Stimulated activated memory B cell treated with anti-CD40 and anti-IgM and Interleukin-4, amounts not matched to agents 10 μg/mL and 1 μg/mL and 100 μg/mL, for 72 hours (primary cell): Measurements from ENCODE around the gene TYMP.
"Not testable (repeated sequence)": the region's sequence is repeated elsewhere in the genome, so short reads cannot be mapped to it uniquely, and the experiment has no call there.

Experiments used
- ATAC-seq: fragments of 150-1000 bp; cut with Tn5 transposase; 2 replicates; pipeline ENCODE4 v1.10.0; 2021
- H3K27ac Mint-ChIP-seq: one replicate; pipeline ENCODE4 v1.8.0; 2022; ENCODE audit warnings: mild to moderate bottlenecking, mixed read lengths
- H3K27me3 Mint-ChIP-seq: one replicate; pipeline ENCODE4 v1.8.0; 2022; ENCODE audit warnings: mixed read lengths
- H3K36me3 Mint-ChIP-seq: one replicate; pipeline ENCODE4 v1.8.0; 2022; ENCODE audit warnings: mixed read lengths
- H3K4me1 Mint-ChIP-seq: one replicate; pipeline ENCODE4 v1.8.0; 2022; ENCODE audit warnings: mixed read lengths
- H3K4me3 Mint-ChIP-seq: one replicate; pipeline ENCODE4 v1.8.0; 2022; ENCODE audit warnings: mild to moderate bottlenecking, moderate library complexity, mixed read lengths
- H3K9me3 Mint-ChIP-seq: one replicate; pipeline ENCODE4 v1.8.0; 2022; ENCODE audit warnings: mixed read lengths

The TYMP gene

GRCh38 chr22:50525104-50525857 lies 4.5 kb downstream of the TYMP start, which contains the start of gene SCO2:
Gene SCO2 (minus strand): TSS chr22:50525598. CDS start chr22:50524411, 1,187 bp downstream.
- Mint-ChIP-seq H3K4me3 (peak within 1 kb of the TSS; percentile 97), H3K4me1 (peaks cover 40% of the 10 kb centered on the region), H3K36me3 (peaks cover 39% of the 10 kb centered on the region), H3K9me3 (no peaks in the 10 kb centered on the region), H3K27ac (peak within 1 kb of the TSS; percentile 100), H3K27me3 (no peaks in the 10 kb centered on the region)
- peak; percentile 74 for ATAC-seq

- H3K4me1 Mint-ChIP-seq: peaks cover 40% of the 10 kb centered on the region
- H3K36me3 Mint-ChIP-seq: peaks cover 45% of the 10 kb centered on the region
- H3K27ac Mint-ChIP-seq: peak overlapping the region; percentile 100
Measured at GRCh38 chr22:50524676-50525103, 5.1 kb downstream of the TYMP start.

DNA sequence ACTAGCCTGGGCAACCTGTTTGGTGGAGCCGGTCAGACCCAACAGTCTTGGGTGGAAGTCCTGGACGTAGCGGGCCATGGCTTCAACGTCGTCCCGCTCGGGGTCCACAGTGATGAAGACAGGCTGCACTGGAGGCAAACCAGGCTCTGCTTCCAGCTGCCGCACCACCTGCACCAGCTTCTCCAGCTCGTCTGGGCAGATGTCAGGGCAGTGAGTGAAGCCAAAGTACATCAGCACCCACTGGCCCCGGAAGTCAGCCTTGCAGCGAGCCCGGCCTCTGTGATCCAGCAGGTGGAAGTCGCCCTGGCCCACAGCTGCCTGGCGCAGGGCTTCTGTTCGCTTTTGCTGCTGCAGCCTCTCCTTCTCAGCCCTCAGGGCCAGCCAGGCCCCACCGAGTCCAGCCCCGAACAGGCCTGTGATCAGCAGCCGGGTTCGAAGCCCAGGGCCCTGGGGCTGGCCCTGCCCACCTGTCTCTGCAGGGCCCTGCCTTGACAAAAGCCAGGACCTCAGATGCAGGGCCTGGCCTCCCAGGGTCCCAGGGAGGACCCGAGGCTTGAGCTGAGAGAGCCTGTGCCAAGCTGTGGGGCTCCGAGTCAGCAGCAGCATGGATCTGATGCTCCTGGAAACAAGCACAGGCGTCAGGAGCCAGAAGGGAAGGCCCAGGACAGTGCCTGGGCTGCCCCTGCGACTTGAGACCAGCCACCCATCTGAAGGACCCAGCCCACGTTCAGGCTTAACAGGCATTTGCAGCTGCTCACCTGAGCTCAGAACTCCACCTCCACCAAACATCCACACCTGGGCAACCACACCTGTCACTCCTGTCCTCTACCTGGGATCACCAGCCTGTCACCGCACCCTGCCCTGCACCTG lies 5.8 kb downstream of the TYMP start:
- peak overlapping the region; percentile 100 for H3K27ac Mint-ChIP-seq
- peak overlapping the region; percentile 97 for H3K4me3 Mint-ChIP-seq
- no peaks in the 10 kb centered on the region for H3K27me3 Mint-ChIP-seq
- ATAC-seq: no peak
- H3K4me1 Mint-ChIP-seq: peaks cover 39% of the 10 kb centered on the region
- no peaks in the 10 kb centered on the region for H3K9me3 Mint-ChIP-seq
- H3K36me3 Mint-ChIP-seq: peaks cover 49% of the 10 kb centered on the region

More at GRCh38 chr22:50524676-50525103, 5.1 kb downstream of the TYMP start:
- H3K9me3 Mint-ChIP-seq: no peaks in the 10 kb centered on the region
- H3K27me3 Mint-ChIP-seq: no peaks in the 10 kb centered on the region
- ATAC-seq: no peak
- H3K4me3 Mint-ChIP-seq: peak overlapping the region; percentile 97

DNA sequence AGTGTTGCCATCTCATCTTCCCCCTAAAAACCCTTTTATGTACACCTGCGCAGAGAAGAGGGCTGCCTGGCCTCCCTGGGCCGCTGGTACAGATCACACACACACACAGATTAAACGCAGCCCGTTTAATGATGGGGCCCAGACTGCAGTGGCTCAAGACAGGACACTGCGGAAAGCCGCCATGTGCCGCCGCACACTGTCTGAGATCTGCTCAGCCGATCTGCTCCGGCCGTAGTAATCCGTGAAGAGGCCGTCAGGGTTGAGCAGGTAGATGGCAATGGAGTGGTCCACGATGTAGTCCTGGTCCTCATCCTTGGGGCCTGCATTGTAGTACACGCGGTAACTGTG lies 6.4 kb downstream of the TYMP start:
- peaks cover 33% of the 10 kb centered on the region for H3K4me1 Mint-ChIP-seq
- no peaks in the 10 kb centered on the region for H3K27me3 Mint-ChIP-seq
- H3K4me3 Mint-ChIP-seq: peak overlapping the region; percentile 24
- no peaks in the 10 kb centered on the region for H3K9me3 Mint-ChIP-seq
- no peak for ATAC-seq
- H3K27ac Mint-ChIP-seq: no peak overlapping the region
- H3K36me3 Mint-ChIP-seq: peaks cover 44% of the 10 kb centered on the region

DNA sequence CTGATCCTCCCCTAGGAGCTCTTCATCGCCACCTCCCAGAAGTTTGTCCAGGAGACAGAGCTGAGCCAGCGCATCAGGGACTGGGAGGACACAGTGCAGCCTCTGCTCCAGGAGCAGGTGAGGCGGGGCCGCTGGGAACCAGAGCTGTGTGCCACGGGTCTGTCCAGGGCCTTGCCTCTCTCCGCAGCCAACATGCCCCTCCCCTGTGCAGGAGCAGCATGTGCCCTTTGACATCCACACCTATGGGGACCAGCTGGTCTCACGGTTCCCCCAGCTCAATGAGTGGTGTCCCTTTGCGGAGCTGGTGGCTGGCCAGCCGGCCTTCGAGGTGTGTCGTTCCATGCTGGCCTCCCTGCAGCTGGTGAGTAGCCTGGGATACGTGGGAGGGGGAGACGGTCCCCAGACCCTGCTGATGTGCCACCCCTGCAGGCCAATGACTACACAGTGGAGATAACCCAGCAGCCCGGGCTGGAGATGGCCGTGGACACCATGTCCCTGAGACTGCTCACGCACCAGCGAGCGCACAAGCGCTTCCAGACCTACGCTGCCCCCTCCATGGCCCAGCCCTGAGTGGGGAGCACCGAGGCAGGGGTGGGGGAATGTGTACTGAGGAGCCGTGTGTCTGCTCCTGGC lies 6.9 kb downstream of the TYMP start:
- Mint-ChIP-seq H3K36me3 (peaks cover 44% of the 10 kb centered on the region), H3K4me3 (peak overlapping the region; percentile 24), H3K9me3 (no peaks in the 10 kb centered on the region), H3K27me3 (no peaks in the 10 kb centered on the region), H3K27ac (no peak overlapping the region), H3K4me1 (peaks cover 28% of the 10 kb centered on the region)
- no peak for ATAC-seq

DNA sequence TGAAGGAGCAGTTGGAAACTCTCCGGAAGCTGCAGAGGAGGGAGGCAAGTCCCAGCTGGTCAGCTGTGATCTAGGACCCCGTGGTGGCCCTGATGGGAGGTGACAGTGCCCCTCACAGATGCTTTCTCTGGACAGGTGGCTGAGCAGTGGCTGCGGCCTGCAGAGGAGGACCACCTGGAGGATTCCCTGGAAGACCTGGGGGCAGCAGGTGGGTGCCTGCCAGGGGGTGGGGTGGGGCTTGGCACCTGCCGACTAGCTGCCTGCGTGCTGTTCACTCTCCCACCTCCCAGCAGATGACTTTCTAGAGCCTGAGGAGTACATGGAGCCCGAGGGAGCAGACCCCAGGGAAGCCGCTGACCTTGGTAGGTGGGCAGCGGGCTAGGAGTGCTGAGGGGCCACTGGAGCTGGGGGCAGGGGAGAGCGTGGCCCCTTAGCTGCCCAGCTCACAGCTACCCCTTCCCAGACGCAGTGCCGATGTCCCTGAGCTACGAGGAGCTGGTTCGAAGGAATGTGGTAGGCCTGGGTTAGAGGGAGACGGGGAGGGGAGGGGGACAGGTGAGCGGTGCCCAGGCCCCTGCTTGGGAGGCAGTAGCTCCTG lies 7.5 kb downstream of the TYMP start:
- peaks cover 47% of the 10 kb centered on the region for H3K36me3 Mint-ChIP-seq
- H3K4me1 Mint-ChIP-seq: peaks cover 22% of the 10 kb centered on the region
- H3K27me3 Mint-ChIP-seq: no peaks in the 10 kb centered on the region
- peak overlapping the region; percentile 44 for H3K4me3 Mint-ChIP-seq
- ATAC-seq: no peak
- H3K9me3 Mint-ChIP-seq: no peaks in the 10 kb centered on the region
- no peak overlapping the region for H3K27ac Mint-ChIP-seq

DNA sequence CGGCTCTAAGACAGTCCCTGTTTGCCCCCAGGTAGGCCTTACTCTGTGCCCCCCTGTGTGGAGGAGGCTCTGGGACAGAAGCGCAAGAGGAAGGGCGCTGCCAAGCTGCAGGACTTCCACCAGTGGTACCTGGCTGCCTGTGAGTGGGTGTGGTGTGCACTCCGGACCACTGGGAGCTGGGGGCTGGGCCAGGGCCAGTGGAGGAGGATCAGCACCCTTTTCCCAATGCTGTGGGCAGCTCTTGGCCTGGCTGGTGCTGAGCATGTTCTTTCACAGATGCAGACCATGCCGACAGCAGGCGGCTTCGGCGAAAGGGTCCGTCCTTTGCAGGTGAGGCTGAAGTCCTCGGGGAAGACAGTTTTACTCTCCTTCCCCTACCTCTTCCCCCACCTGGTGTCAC lies 8.1 kb downstream of the TYMP start:
- ATAC-seq: no peak
- Mint-ChIP-seq H3K36me3 (peaks cover 53% of the 10 kb centered on the region), H3K9me3 (no peaks in the 10 kb centered on the region), H3K27ac (no peak overlapping the region), H3K4me3 (no peak overlapping the region), H3K4me1 (peaks cover 16% of the 10 kb centered on the region), H3K27me3 (no peaks in the 10 kb centered on the region)

GRCh38 chr22:50520826-50521453 lies 8.9 kb downstream of the TYMP start:
- Mint-ChIP-seq H3K9me3 (no peaks in the 10 kb centered on the region), H3K4me1 (peaks cover 17% of the 10 kb centered on the region), H3K36me3 (peaks cover 56% of the 10 kb centered on the region), H3K27ac (no peak overlapping the region), H3K27me3 (no peaks in the 10 kb centered on the region), H3K4me3 (no peak overlapping the region)
- ATAC-seq: no peak

DNA sequence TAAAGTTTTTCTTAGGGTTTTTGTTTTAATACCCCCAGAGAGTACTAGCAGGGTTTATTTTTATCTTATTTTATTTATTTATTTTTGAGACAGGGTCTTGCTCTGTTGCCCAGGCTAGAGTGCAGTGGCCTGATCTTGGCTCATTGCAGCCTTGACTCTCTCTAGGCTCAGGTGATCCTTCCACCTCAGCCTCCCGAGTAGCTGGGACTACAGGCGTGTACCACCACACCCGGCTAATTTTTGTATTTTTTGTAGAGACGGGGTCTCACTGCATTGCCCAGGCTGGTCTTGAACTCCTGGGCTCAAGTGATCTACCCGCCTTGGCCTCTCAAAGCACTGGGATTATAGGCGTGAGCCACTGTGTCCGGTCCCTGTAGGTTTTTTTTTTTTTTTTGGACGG lies 9.6 kb downstream of the TYMP start:
- not testable (repeated sequence) for ATAC-seq, H3K4me3 Mint-ChIP-seq, H3K27me3 Mint-ChIP-seq, H3K27ac Mint-ChIP-seq, H3K9me3 Mint-ChIP-seq
- Mint-ChIP-seq H3K36me3 (peaks cover 56% of the 10 kb centered on the region), H3K4me1 (peaks cover 21% of the 10 kb centered on the region)

DNA sequence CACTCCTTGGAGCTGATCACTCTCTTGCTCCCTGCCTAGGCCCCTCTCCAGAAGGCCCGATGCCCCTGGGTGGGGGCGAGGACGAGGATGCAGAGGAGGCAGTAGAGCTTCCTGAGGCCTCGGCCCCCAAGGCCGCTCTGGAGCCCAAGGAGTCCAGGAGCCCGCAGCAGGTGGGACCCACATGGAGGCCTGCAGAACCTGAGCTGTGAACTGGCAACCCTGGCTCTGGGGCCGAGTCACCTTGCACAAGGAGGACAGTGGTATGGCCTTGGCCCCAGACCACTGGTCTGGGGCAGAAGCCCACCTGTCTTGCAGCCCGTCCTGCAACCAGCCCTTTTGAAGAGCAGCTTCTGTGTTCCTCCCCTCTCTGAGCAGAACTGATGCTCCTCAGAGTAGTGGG lies 10.7 kb downstream of the TYMP start:
- H3K9me3 Mint-ChIP-seq: no peaks in the 10 kb centered on the region
- H3K4me1 Mint-ChIP-seq: peaks cover 18% of the 10 kb centered on the region
- no peaks in the 10 kb centered on the region for H3K27me3 Mint-ChIP-seq
- no peak overlapping the region for H3K27ac Mint-ChIP-seq
- no peak overlapping the region for H3K4me3 Mint-ChIP-seq
- no peak for ATAC-seq
- peaks cover 54% of the 10 kb centered on the region for H3K36me3 Mint-ChIP-seq

DNA sequence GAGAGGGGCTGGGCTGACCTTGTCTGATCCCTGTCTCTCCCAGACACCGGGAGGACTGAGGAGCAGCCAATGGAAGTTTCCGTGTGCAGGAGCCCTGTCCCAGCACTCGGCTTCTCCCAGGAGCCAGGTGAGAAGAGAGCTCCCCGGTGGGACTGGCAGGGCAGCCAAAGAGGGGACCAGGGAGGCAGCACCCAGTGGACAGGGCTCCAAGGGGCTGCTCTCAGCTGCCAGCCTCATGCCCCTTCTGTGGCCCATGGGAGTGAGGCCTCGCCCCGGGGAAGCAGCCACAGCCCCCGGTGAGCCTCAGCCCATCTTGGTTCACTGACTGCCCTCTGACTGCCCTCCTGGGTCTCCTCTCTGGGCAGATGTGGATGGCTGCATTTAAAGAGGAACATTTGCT lies 11.2 kb downstream of the TYMP start:
- Mint-ChIP-seq H3K36me3 (peaks cover 54% of the 10 kb centered on the region), H3K4me3 (no peak overlapping the region), H3K4me1 (peaks cover 17% of the 10 kb centered on the region), H3K27ac (no peak overlapping the region), H3K27me3 (no peaks in the 10 kb centered on the region), H3K9me3 (no peaks in the 10 kb centered on the region)
- no peak for ATAC-seq

DNA sequence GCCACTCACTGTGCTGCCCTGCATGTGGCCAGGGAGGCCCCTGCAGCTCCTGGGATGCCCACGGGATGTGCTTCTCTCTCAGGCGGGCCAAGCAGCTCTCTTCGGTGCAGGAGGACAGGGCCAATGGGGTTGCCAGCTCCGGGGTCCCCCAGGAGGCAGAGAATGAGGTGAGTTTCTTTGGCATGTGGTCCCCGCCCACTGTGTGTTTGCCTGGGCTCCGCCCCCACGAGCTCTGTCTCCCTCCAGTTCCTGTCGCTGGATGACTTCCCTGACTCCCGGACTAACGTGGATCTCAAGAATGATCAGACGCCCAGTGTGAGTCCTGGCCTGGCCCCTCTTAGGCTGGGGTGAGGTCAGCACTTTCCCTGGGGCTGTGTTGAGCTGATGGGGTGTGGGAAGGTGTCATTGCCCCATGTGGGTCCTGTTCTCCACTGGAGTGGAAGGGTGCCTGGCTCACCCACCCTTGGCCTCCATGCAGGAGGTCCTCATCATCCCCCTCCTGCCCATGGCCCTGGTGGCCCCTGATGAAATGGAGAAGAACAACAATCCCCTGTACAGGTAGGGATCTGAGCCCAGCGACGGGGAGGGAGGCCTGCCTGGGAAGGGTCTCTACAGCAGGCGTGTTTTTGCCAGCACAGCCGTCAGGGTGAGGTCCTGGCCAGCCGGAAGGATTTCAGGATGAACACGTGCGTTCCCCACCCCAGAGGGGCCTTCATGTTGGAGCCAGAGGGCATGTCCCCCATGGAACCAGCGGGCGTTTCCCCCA lies 12.1 kb downstream of the TYMP start:
- H3K27ac Mint-ChIP-seq: no peak overlapping the region
- ATAC-seq: no peak
- peaks cover 54% of the 10 kb centered on the region for H3K36me3 Mint-ChIP-seq
- no peak overlapping the region for H3K4me3 Mint-ChIP-seq
- no peaks in the 10 kb centered on the region for H3K27me3 Mint-ChIP-seq
- H3K4me1 Mint-ChIP-seq: peaks cover 17% of the 10 kb centered on the region
- H3K9me3 Mint-ChIP-seq: no peaks in the 10 kb centered on the region

- no peaks in the 10 kb centered on the region for H3K9me3 Mint-ChIP-seq
- H3K27ac Mint-ChIP-seq: no peak overlapping the region
- no peaks in the 10 kb centered on the region for H3K27me3 Mint-ChIP-seq
- ATAC-seq: no peak
- H3K4me3 Mint-ChIP-seq: no peak overlapping the region
- H3K36me3 Mint-ChIP-seq: peaks cover 56% of the 10 kb centered on the region
- H3K4me1 Mint-ChIP-seq: peaks cover 23% of the 10 kb centered on the region
Measured at GRCh38 chr22:50516891-50517290, 12.9 kb downstream of the TYMP start.

DNA sequence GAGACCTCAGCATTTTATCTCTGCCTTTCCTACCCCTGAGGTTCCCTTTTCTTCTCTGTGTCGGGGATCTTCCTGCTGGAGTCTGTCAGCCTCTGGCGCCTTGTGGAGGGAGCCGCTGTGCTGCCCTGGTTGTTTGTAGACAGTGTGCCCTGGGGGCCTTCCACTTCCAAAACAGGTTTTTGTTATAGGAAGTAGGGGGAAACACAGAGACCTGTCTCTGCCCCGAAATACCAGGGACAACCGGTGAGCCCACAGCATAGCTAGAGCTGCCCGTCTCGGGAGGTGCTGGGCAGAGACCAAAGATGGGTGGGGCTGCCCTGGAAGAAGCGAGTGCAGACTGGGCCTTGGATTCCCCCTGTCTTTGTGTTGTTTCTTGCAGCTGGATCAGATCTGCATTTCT lies 13.7 kb downstream of the TYMP start:
- H3K9me3 Mint-ChIP-seq: no peaks in the 10 kb centered on the region
- no peaks in the 10 kb centered on the region for H3K27me3 Mint-ChIP-seq
- no peak for ATAC-seq
- no peak overlapping the region for H3K4me3 Mint-ChIP-seq
- no peak overlapping the region for H3K27ac Mint-ChIP-seq
- peaks cover 51% of the 10 kb centered on the region for H3K36me3 Mint-ChIP-seq
- peaks cover 23% of the 10 kb centered on the region for H3K4me1 Mint-ChIP-seq
